T47D (cell line): ENCODE measurements around the gene PSMD3.

Source experiments
- DNase-seq, 2 experiments: peaks; one replicate each; pipeline versions ENCODE4 v3.0.0 to v3.0.0-alpha.2; 2011 to 2012; ENCODE audit warnings: low read depth in 1 of 2, low spot score in 1 of 2
- JUND ChIP-seq: IDR thresholded peaks from 2 replicates; pipeline ENCODE4 v1.6.1; 2012; ENCODE audit warnings: low read depth
- in situ Hi-C: cut with HindIII; loops from 2 replicates; pipeline ENCODE4 v1.10.0; 2016; ENCODE audit warnings: low sequenced_read_pairs, low pct_unique_long_range_greater_than_20kb

PSMD3 gene

DNA sequence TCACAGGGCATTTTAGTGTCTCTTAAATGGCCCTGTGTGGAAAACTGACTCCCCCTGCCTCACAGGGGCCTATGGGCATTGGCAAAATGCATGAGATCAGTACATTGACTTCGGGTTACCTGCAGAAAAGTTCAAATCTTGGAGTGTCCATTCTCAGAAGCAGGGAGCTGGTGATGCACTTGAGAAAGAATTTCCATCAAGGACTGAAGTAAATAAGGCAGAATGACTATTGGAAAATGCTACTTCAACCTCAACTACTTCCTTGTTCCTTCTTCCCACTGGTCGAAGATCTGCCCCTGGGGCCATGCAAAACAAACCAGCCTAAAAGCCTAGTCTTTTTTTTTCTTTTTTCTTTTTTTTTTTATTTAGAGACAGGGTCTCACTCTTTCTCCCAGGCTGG lies 31.6 kb upstream of the PSMD3 start:
- in situ Hi-C loops = no loop called here
- DNase-seq = peak in 1 of 2 experiments; percentile 80
- no peak; the same call in 1 of the 2 replicates for TF ChIP-seq JUND

DNA sequence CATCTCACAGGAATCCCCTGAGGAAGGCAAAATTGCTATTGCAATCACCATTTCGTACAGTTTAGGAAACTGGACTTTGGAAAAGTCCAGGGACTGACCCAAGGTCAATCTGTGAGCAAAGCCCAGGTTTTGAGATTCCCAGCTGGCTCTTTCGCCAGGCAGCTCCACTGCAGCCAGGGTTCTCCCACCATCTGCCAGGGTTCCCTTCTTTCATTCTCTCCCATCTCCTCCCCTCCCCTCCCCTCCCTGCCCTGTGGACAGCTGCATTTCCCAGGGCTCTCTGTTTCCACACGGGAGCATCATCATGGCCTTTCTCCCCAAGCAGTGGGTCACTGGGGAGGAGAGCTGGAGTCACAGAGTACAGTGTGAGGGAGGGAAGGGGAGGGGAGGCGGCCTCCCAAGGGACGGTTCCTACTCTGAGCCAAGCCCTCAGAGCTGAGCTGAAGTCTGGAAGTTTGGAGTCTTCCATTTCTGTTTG lies 29.7 kb upstream of the PSMD3 start:
- in situ Hi-C loops = no loop called here
- no peak for TF ChIP-seq JUND
- DNase-seq = no peak

DNA sequence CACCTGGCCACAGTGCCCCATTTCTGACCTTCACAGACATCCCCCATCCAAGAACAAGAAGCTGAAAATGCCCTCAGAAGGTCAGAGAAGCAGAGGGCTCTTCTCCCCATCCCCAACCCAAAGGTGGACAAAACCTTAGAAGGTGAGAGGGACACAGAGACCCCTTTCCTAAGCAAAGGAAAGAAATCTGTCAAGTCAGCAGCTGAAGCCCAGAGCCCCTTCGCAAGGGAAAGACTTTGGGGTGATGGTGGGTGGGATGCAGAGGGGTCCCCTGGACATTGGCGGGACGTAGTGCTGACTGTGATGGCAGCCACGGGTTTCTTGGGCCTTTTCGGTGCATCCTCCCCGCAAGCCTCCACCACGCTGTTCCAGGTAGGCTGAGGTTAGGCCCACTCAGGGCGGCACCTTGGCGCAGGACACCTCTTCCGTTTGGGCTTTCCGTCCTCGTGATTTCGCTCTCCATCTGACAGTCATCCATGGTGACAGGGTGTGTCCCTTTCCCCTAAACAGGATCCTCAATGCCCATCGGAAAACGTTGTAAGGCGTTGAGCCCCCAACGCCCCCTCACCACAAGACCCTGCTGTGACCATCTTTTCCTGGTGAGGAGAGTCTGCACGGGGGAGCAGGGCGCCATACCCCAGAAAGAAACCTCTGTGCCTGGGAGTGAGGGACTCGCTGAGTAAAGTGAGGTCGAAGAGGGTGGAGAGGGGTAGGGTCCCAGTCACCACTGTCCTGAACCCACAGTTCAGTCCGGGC lies 28.5 kb upstream of the PSMD3 start:
- in situ Hi-C loops = no loop called here
- DNase-seq = no peak

DNA sequence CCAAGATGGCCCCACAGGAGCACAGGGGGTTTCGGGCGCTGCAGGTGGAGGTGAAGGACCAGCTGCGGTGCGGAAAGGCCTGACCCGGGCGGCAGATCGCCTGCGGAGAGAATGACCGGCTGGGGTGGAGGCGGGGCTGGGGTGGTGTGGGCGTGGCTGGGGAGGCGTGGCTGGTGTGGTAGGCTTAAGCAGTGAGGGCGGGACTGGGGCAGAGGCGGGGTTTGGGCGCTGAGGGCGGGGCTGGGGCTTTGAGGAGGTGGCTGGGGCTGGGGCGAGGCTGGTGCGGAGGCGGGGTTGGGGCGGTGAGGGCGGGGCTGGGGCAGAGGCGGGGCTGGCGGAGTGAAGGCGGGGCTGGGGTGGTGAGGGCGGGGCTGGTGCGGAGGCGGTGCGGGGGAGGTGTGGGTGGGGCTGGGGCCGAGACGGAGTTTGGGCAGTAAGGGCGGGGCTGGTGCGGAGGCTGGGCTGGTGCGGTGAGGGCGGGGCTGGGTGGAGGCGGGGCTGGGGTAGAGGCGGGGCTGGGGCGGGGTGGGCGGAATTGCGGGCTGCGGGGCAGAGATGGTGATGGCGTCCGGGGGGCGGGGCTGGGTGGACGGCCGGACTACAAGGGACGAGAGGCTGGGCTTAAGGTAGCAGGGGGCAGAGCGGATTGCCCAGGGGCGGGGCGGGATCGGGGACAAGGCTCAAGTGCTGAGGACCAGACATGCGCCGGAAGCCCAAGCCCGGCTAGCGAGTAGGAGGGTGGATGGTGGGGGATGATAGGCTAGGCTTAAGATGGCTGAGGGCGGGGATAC lies 27.7 kb upstream of the PSMD3 start:
- peak; percentile 89 to 98 for DNase-seq
- TF ChIP-seq JUND = no peak
- in situ Hi-C loops = no loop called here

More for the DNA sequence above, 28.5 kb upstream of the PSMD3 start:
- no peak for TF ChIP-seq JUND

DNA sequence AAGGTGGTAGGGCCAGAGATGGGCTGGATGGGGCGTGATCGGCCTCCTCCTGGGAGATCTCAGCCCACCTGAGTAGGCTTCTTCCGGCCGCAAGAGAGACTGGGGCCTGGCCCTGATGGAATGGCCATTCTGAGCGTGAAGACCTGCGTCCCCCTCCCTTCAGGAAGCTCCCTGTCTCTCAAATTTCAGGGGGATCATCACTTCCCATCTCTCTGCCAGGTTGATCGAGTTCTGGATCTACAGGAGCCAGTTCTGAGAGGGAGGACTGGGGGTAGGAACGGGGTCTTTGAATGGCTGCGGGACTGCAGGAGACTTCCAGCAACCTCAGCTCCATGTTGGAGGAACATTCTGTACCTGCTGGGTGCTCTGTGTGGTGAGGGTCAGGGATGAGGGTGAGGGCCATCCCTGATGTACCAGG lies 27.1 kb upstream of the PSMD3 start:
- in situ Hi-C loops = no loop called here
- no peak for DNase-seq
- no peak for TF ChIP-seq JUND

DNA sequence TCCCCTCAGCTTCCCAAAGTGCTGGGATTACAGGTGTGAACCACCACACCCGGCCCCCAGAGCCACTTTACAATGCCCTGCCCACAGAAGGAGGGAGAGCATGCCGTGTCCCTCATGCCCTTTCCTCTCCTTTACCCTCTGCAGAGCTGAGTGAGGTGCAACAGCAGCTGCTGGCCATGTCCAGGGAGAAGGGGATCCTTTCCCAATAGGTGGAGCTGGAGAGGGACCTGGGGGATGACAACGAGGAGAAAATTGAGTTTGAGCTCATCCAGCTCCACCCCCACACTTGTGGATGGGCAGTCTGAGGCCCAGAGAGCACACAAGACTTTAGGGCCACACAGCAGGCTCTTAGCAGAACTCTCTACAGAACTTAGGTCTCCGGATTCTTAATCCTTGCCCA lies 25.7 kb upstream of the PSMD3 start:
- TF ChIP-seq JUND = no peak
- in situ Hi-C loops = no loop called here
- DNase-seq = no peak

DNA sequence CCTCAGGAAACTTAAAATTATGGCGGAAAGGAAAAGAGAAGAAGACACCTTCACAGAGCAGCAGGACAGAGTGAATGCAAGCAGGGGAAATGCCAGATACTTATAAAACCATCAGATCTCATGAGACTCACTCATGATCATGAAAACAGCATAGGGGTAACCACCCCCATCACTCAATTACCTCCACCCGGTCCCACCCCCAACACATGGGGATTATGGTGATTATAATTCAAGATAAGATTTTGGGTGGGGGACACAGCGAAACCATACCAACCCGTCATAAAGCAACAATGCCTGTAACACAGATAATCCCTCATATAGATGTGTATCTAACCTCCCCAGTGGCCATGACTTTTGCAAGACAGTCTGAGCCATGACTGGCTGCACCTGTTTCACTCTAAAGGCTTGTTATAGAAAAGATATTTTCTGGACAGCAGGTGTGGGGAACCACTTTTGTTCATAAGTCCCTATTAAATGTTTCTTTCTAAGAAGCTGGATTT lies 24.8 kb upstream of the PSMD3 start:
- in situ Hi-C loops = no loop called here
- no peak for TF ChIP-seq JUND
- no peak for DNase-seq

DNA sequence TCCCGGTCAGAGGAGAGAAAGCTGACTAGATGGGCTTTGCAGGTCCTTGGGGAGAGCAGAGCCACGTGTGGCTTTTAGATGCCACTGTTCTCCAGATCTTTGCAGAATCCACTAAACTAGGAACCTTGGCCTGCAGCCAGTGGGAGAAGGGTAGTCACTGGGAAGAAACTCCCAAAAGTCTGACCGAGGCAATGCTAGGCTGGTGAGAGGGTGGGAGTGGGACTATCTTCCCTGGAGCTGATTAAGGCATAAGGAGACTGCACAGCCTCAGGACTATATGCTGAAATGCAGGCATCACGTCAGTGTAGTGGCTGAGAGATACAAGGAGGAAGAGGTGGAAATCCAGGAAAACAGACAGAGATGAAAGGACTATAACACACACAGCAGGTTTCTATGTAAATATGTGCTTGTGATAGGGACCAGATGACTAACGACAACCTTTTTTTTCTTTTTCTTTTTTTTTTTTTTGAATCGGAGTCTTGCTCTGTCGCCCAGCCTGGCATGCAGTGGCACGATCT lies 20.0 kb upstream of the PSMD3 start:
- no peak for TF ChIP-seq JUND
- in situ Hi-C loops = no loop called here
- no peak for DNase-seq

DNA sequence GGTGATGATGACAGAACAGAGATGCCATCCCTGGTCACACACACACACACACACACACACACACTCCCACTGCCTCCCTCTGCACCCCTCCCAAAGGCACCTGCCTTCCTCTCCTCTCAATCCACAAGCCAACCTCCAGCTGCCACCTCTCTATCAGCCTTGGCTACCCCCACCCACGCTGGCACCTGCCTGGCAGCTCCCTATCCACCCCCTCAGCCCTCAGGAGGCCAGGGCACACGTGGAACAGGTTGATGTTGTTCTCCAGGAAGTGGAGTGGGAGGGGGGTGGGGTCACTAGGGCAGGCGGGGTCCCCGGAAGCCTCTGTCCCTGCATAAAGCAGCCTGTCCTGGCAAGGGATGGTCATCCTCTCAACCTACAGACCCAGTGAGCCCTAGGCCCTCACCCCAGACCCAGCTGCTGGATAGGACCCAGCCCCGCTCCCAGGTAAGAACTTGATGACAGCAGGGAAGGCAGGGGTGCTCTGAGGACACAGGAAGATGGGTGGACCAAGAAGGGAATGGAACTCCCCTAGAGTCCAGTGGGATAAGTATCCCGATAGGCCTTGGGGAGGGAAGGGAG lies 17.9 kb upstream of the PSMD3 start, which contains the start of gene GSDMA:
Gene GSDMA (plus strand): TSS at position 363 of the 579 bp plus-strand sequence. CDS start 2,684 bp downstream, outside the sequence.
- in situ Hi-C loops = no loop called here
- TF ChIP-seq JUND = no peak
- DNase-seq = no peak

DNA sequence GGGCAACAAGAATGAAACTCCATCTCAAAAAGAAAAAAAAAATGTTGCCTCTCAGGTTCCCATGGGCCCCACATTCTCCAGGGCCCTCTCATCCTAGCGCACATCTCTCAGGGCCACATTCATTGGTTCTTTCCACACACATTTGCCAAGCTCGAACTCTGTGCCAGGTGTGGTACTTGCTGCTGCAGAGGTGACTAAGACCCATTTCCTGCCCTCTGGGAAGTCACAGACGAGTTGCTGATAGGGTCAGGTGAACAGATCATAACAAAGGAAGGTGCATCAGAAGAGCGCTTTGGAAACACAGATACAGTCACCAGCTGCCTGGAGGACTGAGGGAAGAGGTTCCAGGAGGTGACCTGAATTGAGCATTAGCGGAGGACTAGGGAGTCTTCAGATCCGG lies 16.8 kb upstream of the PSMD3 start:
- no peak for DNase-seq
- in situ Hi-C loops = no loop called here
- no peak for TF ChIP-seq JUND

DNA sequence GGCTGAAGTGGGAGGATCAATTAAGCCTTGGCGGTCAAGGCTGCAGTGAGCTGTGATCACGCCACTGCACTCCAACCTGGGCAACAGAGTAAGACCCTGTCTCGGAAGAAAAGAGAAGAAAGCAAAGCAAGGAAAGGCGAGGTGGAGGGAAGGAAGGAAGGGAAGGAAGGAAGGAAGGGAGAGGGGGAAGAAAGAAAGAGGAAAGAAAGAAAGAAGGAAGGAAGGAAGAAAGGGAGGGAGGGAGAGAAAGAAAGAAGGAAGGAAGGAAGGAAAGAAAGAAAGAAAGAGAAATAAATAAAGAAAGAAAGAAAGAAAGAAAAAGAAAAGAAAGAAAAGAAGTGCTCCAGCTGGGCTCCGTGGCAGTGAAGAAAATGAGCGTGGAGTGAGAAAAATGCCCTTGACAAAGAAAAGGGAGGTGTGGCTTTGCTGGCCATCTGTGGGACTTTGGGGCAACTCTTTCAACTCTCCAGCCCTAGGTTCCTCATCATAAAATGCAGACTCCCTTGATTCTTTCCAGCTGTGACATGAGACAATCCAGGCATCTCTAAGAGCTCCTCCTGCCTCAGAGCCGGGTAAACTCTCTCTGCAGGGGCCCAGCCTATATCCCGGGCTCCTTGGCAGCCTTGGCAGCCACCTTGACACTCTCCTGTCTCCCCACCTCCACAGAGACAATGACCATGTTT lies 15.4 kb upstream of the PSMD3 start:
- in situ Hi-C loops = no loop called here
- no peak for DNase-seq
- no peak for TF ChIP-seq JUND

DNA sequence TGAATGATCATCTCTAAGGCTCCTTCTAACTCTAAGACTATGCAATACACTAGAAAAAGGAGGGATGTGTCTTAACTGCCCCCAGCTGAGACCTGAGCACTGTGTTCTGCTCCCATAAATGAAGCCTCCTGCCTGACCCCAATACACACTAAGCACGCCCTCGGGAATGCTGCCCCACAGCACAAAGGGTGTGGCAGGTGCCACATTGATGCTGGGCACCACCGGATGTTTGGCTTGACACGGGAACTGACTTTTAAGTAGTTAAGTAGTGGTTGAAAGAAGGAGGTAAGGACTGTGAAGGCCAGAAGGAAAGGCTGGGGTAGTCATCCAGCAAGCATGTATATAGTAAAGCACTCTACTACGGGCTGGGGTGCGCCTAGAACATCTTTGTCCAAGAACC lies 13.8 kb upstream of the PSMD3 start:
- DNase-seq = no peak
- no peak for TF ChIP-seq JUND
- in situ Hi-C loops = no loop called here
